Measurements from ENCODE around the gene PODXL2. TPM values are rescaled to one million over a fixed set of nuclear protein-coding genes. Genes with fewer than 3 reads are reported as not detected.
A peak's percentile ranks its signal among the peaks of the same experiment; 100 is the strongest.

PODXL2 gene
- total RNA-seq, 8 experiments from 2014 or later: 11.9 to 136 (median 108) TPM

- Histone ChIP-seq H3K27ac (no peak overlapping the region), H3K4me3 (no peak overlapping the region), H3K4me1 (replicated peaks in 1 of 2) (peaks cover 0 to 3% of the 10 kb centered on the region in 2 donors)
- no peak for ATAC-seq (replicated peaks in 6 of 8)
- WGBS, 10 experiments: 83 to 100% (median 94%) methylated on average over 1 to 4 of the region's 5 CpGs; no CpG with 5 or more reads in 3 of the 10 experiments
- in situ Hi-C loops (cut with MboI; ENCODE audit: low pct_unique_long_range_greater_than_20kb in 2 of 9, low sequenced_read_pairs in 9 of 9, unreplicated experiment in 9 of 9): no loop called here
These were observed 4.9 kb upstream of the PODXL2 start for GRCh38 chr3:127624063-127624462.

GRCh38 chr3:127625821-127626220, 3.2 kb upstream of the PODXL2 start:
- 0 to 100% (median 50%) methylated on average over 1 to 2 of the region's 2 CpGs for WGBS, 10 experiments
- no peak overlapping the region for H3K4me3 ChIP-seq
- ATAC-seq (replicated peaks in 6 of 8): no peak
- peaks cover 9 to 14% of the 10 kb centered on the region in 2 donors for H3K4me1 ChIP-seq (replicated peaks in 1 of 2)
- in situ Hi-C loops (cut with MboI; ENCODE audit: low pct_unique_long_range_greater_than_20kb in 2 of 9, low sequenced_read_pairs in 9 of 9, unreplicated experiment in 9 of 9): no loop called here
- H3K27ac ChIP-seq: no peak overlapping the region

GRCh38 chr3:127628426-127628787, 578 bp upstream of the PODXL2 start:
- H3K4me3 ChIP-seq: peak overlapping the region; percentile 60 to 95 (median 70)
- no peak for ATAC-seq (replicated peaks in 6 of 8)
- 0 to 100% (median 54%) methylated on average over 1 to 3 of the region's 4 CpGs; no CpG with 5 or more reads in 4 of the 10 experiments for WGBS, 10 experiments
- peaks cover 17 to 19% of the 10 kb centered on the region in 2 donors for H3K4me1 ChIP-seq (replicated peaks in 1 of 2)
- no peak overlapping the region for H3K27ac ChIP-seq
- in situ Hi-C loops (cut with MboI; ENCODE audit: low pct_unique_long_range_greater_than_20kb in 2 of 9, low sequenced_read_pairs in 9 of 9, unreplicated experiment in 9 of 9): no loop called here

GRCh38 chr3:127629467-127630403, 750 bp downstream of the PODXL2 start:
- ATAC-seq (replicated peaks in 6 of 8): peak; percentile 10 to 58 (median 44)
- WGBS, 10 experiments: 0 to 72% (median 37%) methylated on average over 1 to 12 of the region's 65 CpGs; no CpG with 5 or more reads in 3 of the 10 experiments
- in situ Hi-C loops (cut with MboI; ENCODE audit: low pct_unique_long_range_greater_than_20kb in 2 of 9, low sequenced_read_pairs in 9 of 9, unreplicated experiment in 9 of 9): no loop called here
- H3K27ac ChIP-seq: peak overlapping the region; percentile 80 to 84
- H3K4me3 ChIP-seq: peak overlapping the region; percentile 60 to 95 (median 70)
- H3K4me1 ChIP-seq (replicated peaks in 1 of 2): peaks cover 17 to 19% of the 10 kb centered on the region in 2 donors

- ATAC-seq (replicated peaks in 6 of 8): peak in 1 of 8 experiments; percentile 18
- H3K4me1 ChIP-seq (replicated peaks in 1 of 2): peaks cover 17 to 19% of the 10 kb centered on the region in 2 donors
- H3K4me3 ChIP-seq: peak overlapping the region in 4 of 5 donors; percentile 9 to 95 (median 76)
- H3K27ac ChIP-seq: no peak overlapping the region
- 63 to 100% (median 80%) methylated on average over 1 to 8 of the region's 12 CpGs; no CpG with 5 or more reads in 1 of the 10 experiments for WGBS, 10 experiments
- in situ Hi-C loops (cut with MboI; ENCODE audit: low pct_unique_long_range_greater_than_20kb in 2 of 9, low sequenced_read_pairs in 9 of 9, unreplicated experiment in 9 of 9): no loop called here
These were observed 2.1 kb downstream of the PODXL2 start for GRCh38 chr3:127630811-127631714.

- Histone ChIP-seq H3K4me1 (replicated peaks in 1 of 2) (peaks cover 17 to 19% of the 10 kb centered on the region in 2 donors), H3K27ac (no peak overlapping the region), H3K4me3 (no peak overlapping the region)
- ATAC-seq (replicated peaks in 6 of 8): peak in 1 of 8 experiments; percentile 7
- WGBS, 10 experiments: 44 to 93% (median 83%) methylated on average over 1 to 6 of the region's 8 CpGs; no CpG with 5 or more reads in 4 of the 10 experiments
- in situ Hi-C loops (cut with MboI; ENCODE audit: low pct_unique_long_range_greater_than_20kb in 2 of 9, low sequenced_read_pairs in 9 of 9, unreplicated experiment in 9 of 9): no loop called here
These were observed 3.2 kb downstream of the PODXL2 start for GRCh38 chr3:127632035-127632820.

- H3K27ac ChIP-seq: no peak overlapping the region
- peaks cover 16 to 17% of the 10 kb centered on the region in 2 donors for H3K4me1 ChIP-seq (replicated peaks in 1 of 2)
- peak in 4 of 8 experiments; percentile 22 to 70 (median 45) for ATAC-seq (replicated peaks in 6 of 8)
- WGBS, 10 experiments: 67 to 100% (median 88%) methylated on average over 3 to 10 of the region's 12 CpGs; no CpG with 5 or more reads in 2 of the 10 experiments
- in situ Hi-C loops (cut with MboI; ENCODE audit: low pct_unique_long_range_greater_than_20kb in 2 of 9, low sequenced_read_pairs in 9 of 9, unreplicated experiment in 9 of 9): no loop called here
- no peak overlapping the region for H3K4me3 ChIP-seq
These were observed 5.7 kb downstream of the PODXL2 start for GRCh38 chr3:127634653-127635052.

- in situ Hi-C loops (cut with MboI; ENCODE audit: low pct_unique_long_range_greater_than_20kb in 2 of 9, low sequenced_read_pairs in 9 of 9, unreplicated experiment in 9 of 9): no loop called here
- no peaks in the 10 kb centered on the region for H3K4me1 ChIP-seq (replicated peaks in 1 of 2)
- peak in 5 of 8 experiments; percentile 32 to 71 (median 66) for ATAC-seq (replicated peaks in 6 of 8)
- 0 to 94% (median 70%) methylated on average over 1 to 3 of the region's 3 CpGs; no CpG with 5 or more reads in 4 of the 10 experiments for WGBS, 10 experiments
- no peak overlapping the region for H3K4me3 ChIP-seq
- H3K27ac ChIP-seq: no peak overlapping the region
These were observed 8.6 kb downstream of the PODXL2 start for GRCh38 chr3:127637546-127637945.

- no peak for ATAC-seq (replicated peaks in 6 of 8)
- in situ Hi-C loops (cut with MboI; ENCODE audit: low pct_unique_long_range_greater_than_20kb in 2 of 9, low sequenced_read_pairs in 9 of 9, unreplicated experiment in 9 of 9): no loop called here
- Histone ChIP-seq H3K4me1 (replicated peaks in 1 of 2) (no peaks in the 10 kb centered on the region), H3K27ac (no peak overlapping the region), H3K4me3 (no peak overlapping the region)
These were observed 9.0 kb downstream of the PODXL2 start for GRCh38 chr3:127637971-127638370.

- no peaks in the 10 kb centered on the region for H3K4me1 ChIP-seq (replicated peaks in 1 of 2)
- WGBS, 10 experiments: 68 to 100% (median 90%) methylated on average over 1 to 2 of the region's 5 CpGs; no CpG with 5 or more reads in 3 of the 10 experiments
- peak in 3 of 8 experiments; percentile 36 to 85 (median 85) for ATAC-seq (replicated peaks in 6 of 8)
- H3K4me3 ChIP-seq: no peak overlapping the region
- in situ Hi-C loops (cut with MboI; ENCODE audit: low pct_unique_long_range_greater_than_20kb in 2 of 9, low sequenced_read_pairs in 9 of 9, unreplicated experiment in 9 of 9): no loop called here
- no peak overlapping the region for H3K27ac ChIP-seq
These were observed 10.4 kb downstream of the PODXL2 start for GRCh38 chr3:127639173-127640041.

- 93 to 100% (median 94%) methylated on average over 1 to 2 of the region's 3 CpGs; no CpG with 5 or more reads in 7 of the 10 experiments for WGBS, 10 experiments
- no peaks in the 10 kb centered on the region for H3K4me1 ChIP-seq (replicated peaks in 1 of 2)
- ATAC-seq (replicated peaks in 6 of 8): no peak
- H3K4me3 ChIP-seq: no peak overlapping the region
- no peak overlapping the region for H3K27ac ChIP-seq
- in situ Hi-C loops (cut with MboI; ENCODE audit: low pct_unique_long_range_greater_than_20kb in 2 of 9, low sequenced_read_pairs in 9 of 9, unreplicated experiment in 9 of 9): no loop called here
These were observed 11.0 kb downstream of the PODXL2 start for GRCh38 chr3:127640042-127640355.

Data from motor neuron (in vitro differentiated cells).